ENCODE measurements around the gene SLC1A2. TPM values are rescaled to one million over a fixed set of nuclear protein-coding genes. Genes with fewer than 3 reads are reported as not detected.

Gene SLC1A2
- total RNA-seq, 4 donors from 2014 or later, result 0.05 to 1.2 (median 0.54) TPM

DNA sequence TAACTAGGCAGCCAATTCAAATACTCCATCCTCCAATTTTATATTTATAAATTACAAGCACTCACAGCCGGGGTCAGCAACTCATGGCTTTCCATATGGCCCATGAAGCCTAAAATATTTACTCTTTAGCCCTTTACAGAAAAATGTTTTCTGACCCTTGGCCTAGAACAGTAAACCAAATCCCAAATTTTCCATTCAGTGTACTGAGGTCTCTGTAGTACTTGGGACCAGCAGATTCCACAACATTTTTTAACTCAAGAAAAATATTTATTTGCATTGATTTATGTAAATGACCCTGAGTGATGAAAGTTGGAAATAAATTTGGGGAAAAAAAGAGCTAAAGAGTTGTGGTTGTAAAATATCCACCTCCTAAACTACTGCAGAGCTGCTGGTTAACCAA is 82.6 kb downstream of the SLC1A2 start:
- intact Hi-C loops (cut with DNase I), result no loop called here
- Histone ChIP-seq H3K27me3 (no peaks in the 10 kb centered on the region), H3K36me3 (no peaks in the 10 kb centered on the region), H3K4me1 (no peaks in the 10 kb centered on the region), H3K4me3 (replicated peaks in 1 of 3) (no peak overlapping the region), H3K27ac (no peak overlapping the region), H3K9me3 (no peaks in the 10 kb centered on the region)
- TF ChIP-seq, protein P1, sequence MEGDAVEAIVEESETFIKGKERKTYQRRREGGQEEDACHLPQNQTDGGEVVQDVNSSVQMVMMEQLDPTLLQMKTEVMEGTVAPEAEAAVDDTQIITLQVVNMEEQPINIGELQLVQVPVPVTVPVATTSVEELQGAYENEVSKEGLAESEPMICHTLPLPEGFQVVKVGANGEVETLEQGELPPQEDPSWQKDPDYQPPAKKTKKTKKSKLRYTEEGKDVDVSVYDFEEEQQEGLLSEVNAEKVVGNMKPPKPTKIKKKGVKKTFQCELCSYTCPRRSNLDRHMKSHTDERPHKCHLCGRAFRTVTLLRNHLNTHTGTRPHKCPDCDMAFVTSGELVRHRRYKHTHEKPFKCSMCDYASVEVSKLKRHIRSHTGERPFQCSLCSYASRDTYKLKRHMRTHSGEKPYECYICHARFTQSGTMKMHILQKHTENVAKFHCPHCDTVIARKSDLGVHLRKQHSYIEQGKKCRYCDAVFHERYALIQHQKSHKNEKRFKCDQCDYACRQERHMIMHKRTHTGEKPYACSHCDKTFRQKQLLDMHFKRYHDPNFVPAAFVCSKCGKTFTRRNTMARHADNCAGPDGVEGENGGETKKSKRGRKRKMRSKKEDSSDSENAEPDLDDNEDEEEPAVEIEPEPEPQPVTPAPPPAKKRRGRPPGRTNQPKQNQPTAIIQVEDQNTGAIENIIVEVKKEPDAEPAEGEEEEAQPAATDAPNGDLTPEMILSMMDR (IDR thresholded peaks at IDR 0.05), result no peak
- no peak for TF ChIP-seq POLR2A (IDR thresholded peaks at IDR 0.05)
- DNase-seq, result no peak
- WGBS, 2 donors, result 62 to 83% methylated on average over 1 of the region's 1 CpG

DNA sequence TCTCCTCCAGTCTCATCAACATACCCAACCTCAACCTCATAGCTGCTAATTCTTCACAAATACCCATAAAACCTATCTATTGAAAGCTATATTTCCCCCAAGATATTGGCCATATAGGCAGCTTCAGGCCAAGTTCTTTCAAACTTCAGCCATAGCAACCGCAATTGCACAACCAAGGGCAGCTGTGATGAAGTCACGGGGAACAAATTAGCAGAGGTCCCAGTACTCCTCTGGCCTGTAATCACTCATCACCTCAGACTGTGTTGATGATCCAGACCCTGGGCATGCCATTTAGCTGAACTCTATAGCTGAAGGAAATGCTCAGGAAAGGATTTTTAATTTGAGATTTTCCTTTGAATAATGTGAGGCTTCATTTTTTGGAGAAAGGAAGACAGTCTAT is 84.1 kb downstream of the SLC1A2 start:
- intact Hi-C loops (cut with DNase I), result no loop called here
- Histone ChIP-seq H3K36me3 (no peaks in the 10 kb centered on the region), H3K4me3 (replicated peaks in 1 of 3) (no peak overlapping the region), H3K27me3 (no peaks in the 10 kb centered on the region), H3K27ac (no peak overlapping the region), H3K9me3 (no peaks in the 10 kb centered on the region), H3K4me1 (no peaks in the 10 kb centered on the region)
- WGBS, 2 donors, result 94 to 97% methylated on average over 2 of the region's 2 CpGs
- DNase-seq, result no peak
- no peak for TF ChIP-seq POLR2A (IDR thresholded peaks at IDR 0.05)
- TF ChIP-seq, protein P1 (IDR thresholded peaks at IDR 0.05), result no peak

DNA sequence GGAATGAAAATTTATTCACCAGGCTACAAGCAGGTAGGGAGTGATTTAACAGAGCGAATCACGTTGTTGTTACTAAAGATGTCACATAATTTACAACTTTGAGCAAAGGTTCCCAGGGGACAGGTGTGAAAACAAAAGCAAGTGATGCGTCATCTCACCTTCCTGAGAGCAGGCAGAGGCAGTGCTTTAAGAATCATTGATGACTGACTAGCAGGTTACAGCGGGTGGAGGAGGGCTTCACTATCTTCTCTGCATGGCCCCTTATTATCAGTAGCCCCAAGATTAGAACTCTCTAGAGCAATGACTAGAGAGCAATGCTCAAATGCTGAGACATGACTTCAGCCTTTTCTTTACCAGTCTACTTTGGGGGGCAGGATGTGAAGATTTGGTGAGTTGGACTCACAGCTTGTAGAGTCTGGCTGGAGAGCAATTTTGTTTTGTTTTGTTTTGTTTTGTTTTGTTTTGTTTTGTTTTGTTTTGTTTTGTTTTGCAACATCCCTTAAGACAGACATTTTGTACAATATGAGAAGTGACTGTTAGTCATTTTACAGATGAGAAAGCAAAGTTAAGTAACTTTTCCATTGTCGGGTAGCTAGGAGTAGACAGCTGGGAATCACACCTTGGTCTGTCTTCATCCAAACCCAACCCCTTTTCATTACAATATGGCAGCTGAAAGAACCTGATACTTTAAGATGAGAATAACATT is 84.8 kb downstream of the SLC1A2 start:
- H3K27me3 ChIP-seq, result no peaks in the 10 kb centered on the region
- WGBS, 2 donors, result 78 to 88% methylated on average over 5 of the region's 5 CpGs
- no peaks in the 10 kb centered on the region for H3K4me1 ChIP-seq
- no peak overlapping the region for H3K27ac ChIP-seq
- H3K36me3 ChIP-seq, result no peaks in the 10 kb centered on the region
- TF ChIP-seq, protein P1 (IDR thresholded peaks at IDR 0.05), result no peak
- TF ChIP-seq POLR2A (IDR thresholded peaks at IDR 0.05), result no peak
- no peak for DNase-seq
- H3K4me3 ChIP-seq (replicated peaks in 1 of 3), result no peak overlapping the region
- no peaks in the 10 kb centered on the region for H3K9me3 ChIP-seq
- intact Hi-C loops (cut with DNase I), result no loop called here

DNA sequence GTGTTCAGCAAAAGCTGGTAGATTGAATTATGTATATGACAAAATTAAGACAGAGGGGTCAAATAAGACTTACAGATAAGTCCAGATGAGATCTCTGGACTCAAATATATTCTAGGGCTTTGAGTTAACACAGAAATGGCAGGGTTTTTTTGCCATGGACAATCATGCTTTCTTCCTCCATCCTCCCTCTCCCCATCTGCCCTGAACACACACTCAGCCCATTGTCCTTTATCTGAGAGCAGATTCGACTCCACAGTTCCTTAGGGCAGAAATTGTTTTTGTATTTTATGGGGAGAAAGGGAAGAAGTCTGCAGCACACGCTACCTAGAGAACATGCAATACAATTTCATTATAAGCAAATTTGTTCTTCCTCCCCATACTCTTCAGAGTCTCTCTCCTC is 86.8 kb downstream of the SLC1A2 start:
- Histone ChIP-seq H3K27ac (no peak overlapping the region), H3K9me3 (no peaks in the 10 kb centered on the region), H3K4me1 (no peaks in the 10 kb centered on the region), H3K36me3 (no peaks in the 10 kb centered on the region), H3K4me3 (replicated peaks in 1 of 3) (no peak overlapping the region), H3K27me3 (no peaks in the 10 kb centered on the region)
- no peak for TF ChIP-seq POLR2A (IDR thresholded peaks at IDR 0.05)
- TF ChIP-seq, protein P1 (IDR thresholded peaks at IDR 0.05), result no peak
- intact Hi-C loops (cut with DNase I), result no loop called here
- 82 to 87% methylated on average over 2 of the region's 2 CpGs for WGBS, 2 donors
- no peak for DNase-seq

DNA sequence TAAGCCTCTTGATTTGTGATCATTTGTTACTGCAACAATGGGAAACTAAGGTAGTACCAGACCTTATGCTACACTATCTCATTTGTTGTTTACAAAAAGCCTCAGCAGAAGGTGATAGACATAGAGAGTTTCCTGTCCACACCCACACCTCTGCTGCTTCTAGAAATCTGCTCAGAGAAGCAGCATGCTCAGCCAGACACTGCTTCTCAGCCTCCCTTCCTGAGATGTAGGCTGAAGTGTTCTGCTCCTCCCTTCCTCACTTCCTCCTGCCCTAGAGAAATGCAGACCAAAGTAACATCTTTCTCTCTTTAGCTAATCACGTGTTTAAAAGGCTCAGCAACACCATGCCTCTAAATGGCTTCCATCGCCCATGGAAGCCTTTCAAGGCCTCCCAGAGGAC is 88.4 kb downstream of the SLC1A2 start:
- intact Hi-C loops (cut with DNase I), result no loop called here
- TF ChIP-seq, protein P1 (IDR thresholded peaks at IDR 0.05), result no peak
- TF ChIP-seq POLR2A (IDR thresholded peaks at IDR 0.05), result no peak
- no peaks in the 10 kb centered on the region for H3K9me3 ChIP-seq
- H3K36me3 ChIP-seq, result no peaks in the 10 kb centered on the region
- DNase-seq, result no peak
- no peaks in the 10 kb centered on the region for H3K4me1 ChIP-seq
- H3K4me3 ChIP-seq (replicated peaks in 1 of 3), result no peak overlapping the region
- WGBS, 2 donors, result 64 to 81% methylated on average over 2 of the region's 2 CpGs
- H3K27me3 ChIP-seq, result no peaks in the 10 kb centered on the region
- H3K27ac ChIP-seq, result no peak overlapping the region

All from thyroid gland (tissue), 4 donors.